SU-DHL-6 (cell line): ENCODE measurements around the gene CISTR.

ENCODE experiments used
- H2AFZ ChIP-seq: fragments of 200-600 bp; sonication (generic); 2 replicates; pipeline ENCODE4 v1.6.1; 2014; ENCODE audit warnings: low read depth, mild to moderate bottlenecking, moderate library complexity, mixed read lengths, antibody characterized with exemption, low read length; ENCODE audit not compliant: severe bottlenecking
- H3F3A ChIP-seq: fragments of 200-600 bp; shearing (Covaris generic); 2 replicates; pipeline ENCODE4 v1.6.0; 2016; ENCODE audit warnings: antibody characterized with exemption, mild to moderate bottlenecking; ENCODE audit not compliant: insufficient read depth
- H3K27ac ChIP-seq: fragments of 200-600 bp; sonication (generic); 2 replicates; pipeline ENCODE4 v1.5.1; 2016; ENCODE audit warnings: low read depth, mild to moderate bottlenecking, low read length, moderate library complexity, mixed read lengths
- H3K27me3 ChIP-seq: fragments of 200-600 bp; sonication (generic), shearing (Covaris generic); 2 replicates; pipeline ENCODE4 v1.6.0; 2014; ENCODE audit warnings: mild to moderate bottlenecking, low read length
- H3K36me3 ChIP-seq: fragments of 200-600 bp; sonication (generic); 2 replicates; pipeline ENCODE4 v1.6.1; 2014; ENCODE audit warnings: mild to moderate bottlenecking, low read length, mixed read lengths
- H3K4me2 ChIP-seq: fragments of 300-600, 200-600 bp; shearing (Covaris generic), sonication (generic); 2 replicates; pipeline ENCODE4 v1.6.0; 2014; ENCODE audit warnings: low read length, low read depth, mild to moderate bottlenecking; ENCODE audit not compliant: poor library complexity, severe bottlenecking
- H3K4me3 ChIP-seq: fragments of 200-600 bp; sonication (generic); 2 replicates; pipeline ENCODE4 v1.5.1; 2014; ENCODE audit warnings: antibody characterized with exemption, low read length, mild to moderate bottlenecking, mixed read lengths; ENCODE audit not compliant: insufficient read depth, poor library complexity, severe bottlenecking
- H3K79me2 ChIP-seq: fragments of 200-600 bp; sonication (generic); 2 replicates; pipeline ENCODE4 v1.6.1; 2014; ENCODE audit warnings: mild to moderate bottlenecking, low read length, moderate library complexity; ENCODE audit not compliant: insufficient read depth
- H3K9ac ChIP-seq: fragments of 200-600 bp; sonication (generic); 2 replicates; pipeline ENCODE4 v1.7.0; 2014; ENCODE audit warnings: mild to moderate bottlenecking, low read length
- H3K9me2 ChIP-seq: fragments of 200-600 bp; sonication (generic); replicated peaks from 2 replicates; pipeline ENCODE4 v1.6.1; 2014; ENCODE audit warnings: low read length; ENCODE audit not compliant: insufficient read depth
- H3K9me3 ChIP-seq: fragments of 200-600 bp; sonication (generic); 2 replicates; pipeline ENCODE4 v1.6.1; 2014; ENCODE audit warnings: low read length, mixed read lengths; ENCODE audit not compliant: insufficient read depth
- H4K20me1 ChIP-seq: fragments of 200-600 bp; sonication (generic); 2 replicates; pipeline ENCODE4 v1.6.1; 2014; ENCODE audit warnings: low read depth, mild to moderate bottlenecking, antibody characterized with exemption, low read length, moderate library complexity, mixed read lengths
- CTCF ChIP-seq: fragments of 200-600 bp; sonication (generic); IDR thresholded peaks from one replicate; pipeline ENCODE4 v1.5.1; 2017; ENCODE audit warnings: antibody characterized with exemption, mild to moderate bottlenecking, low read length, moderate library complexity; ENCODE audit not compliant: insufficient read depth, poor library complexity, severe bottlenecking
- EZH2phosphoT487 ChIP-seq: fragments of 200-600 bp; sonication (generic), shearing (Covaris generic); conservative IDR thresholded peaks from 2 replicates; pipeline ENCODE4 v1.6.1; 2018; ENCODE audit warnings: mild to moderate bottlenecking, antibody characterized with exemption, low read length, moderate library complexity, mixed read lengths

Gene CISTR

DNA sequence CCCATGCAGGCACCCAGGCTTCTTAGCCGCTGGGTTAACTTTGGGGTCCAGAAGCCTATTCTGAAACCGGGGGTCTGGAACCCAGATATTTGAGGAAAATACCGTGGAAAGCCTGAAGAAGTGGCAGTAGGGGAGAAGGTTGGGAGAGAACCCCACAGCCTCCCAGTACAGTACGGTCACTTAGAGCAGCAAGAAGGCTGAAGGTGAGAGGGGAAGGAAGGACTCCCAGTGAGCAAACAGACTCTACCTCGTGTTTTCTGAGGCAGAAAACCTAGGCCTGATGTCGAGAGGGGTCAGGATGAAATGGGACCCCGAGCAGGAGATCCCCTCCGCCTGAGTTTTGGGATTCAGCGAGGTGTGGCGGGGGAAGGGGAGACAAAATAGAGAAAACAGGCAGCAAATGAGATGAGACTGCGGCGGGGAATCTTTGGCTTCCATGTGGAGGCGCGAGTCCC lies 13.8 kb downstream of the CISTR start:
- Histone ChIP-seq H3K36me3 (no peaks in the 10 kb centered on the region), H3K27ac (no peak overlapping the region), H3K4me2 (no peak overlapping the region), H3K79me2 (no peaks in the 10 kb centered on the region), H3K9me2 (no peaks in the 10 kb centered on the region), H3K9me3 (no peaks in the 10 kb centered on the region), H4K20me1 (no peaks in the 10 kb centered on the region), H3K9ac (no peak overlapping the region), H2AFZ (no peak overlapping the region), H3F3A (no peaks in the 10 kb centered on the region), H3K4me3 (no peak overlapping the region), H3K27me3 (no peaks in the 10 kb centered on the region)
- no peak for TF ChIP-seq EZH2phosphoT487
- no peak for TF ChIP-seq CTCF

GRCh38 chr12:53737093-53737808 lies 14.5 kb downstream of the CISTR start:
- Histone ChIP-seq H3K9ac (no peak overlapping the region), H3K4me3 (no peak overlapping the region), H2AFZ (no peak overlapping the region), H3K27me3 (no peaks in the 10 kb centered on the region), H4K20me1 (no peaks in the 10 kb centered on the region), H3K27ac (no peak overlapping the region), H3K36me3 (no peaks in the 10 kb centered on the region), H3K9me3 (no peaks in the 10 kb centered on the region), H3K9me2 (no peaks in the 10 kb centered on the region), H3K79me2 (no peaks in the 10 kb centered on the region), H3F3A (no peaks in the 10 kb centered on the region), H3K4me2 (no peak overlapping the region)
- no peak for TF ChIP-seq CTCF

DNA sequence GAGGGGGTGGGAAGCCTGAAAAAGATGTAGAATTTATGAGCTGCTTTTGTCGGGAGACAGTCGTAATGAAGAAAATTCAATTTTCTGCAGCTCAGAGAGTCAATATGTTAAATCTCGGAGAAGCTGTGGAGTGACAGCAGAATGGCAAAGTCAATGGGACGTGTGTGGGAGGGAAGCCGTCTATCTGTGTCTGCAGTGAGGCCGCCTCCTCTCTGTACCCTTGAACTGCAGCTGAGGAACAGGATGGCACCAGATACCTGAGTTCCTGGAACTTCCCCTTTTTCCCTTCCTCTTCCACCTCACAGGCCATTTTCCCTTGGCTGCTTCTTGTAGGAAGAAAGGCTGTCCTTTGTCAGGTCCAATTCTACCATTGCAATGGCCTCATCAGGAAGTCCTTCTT lies 15.2 kb downstream of the CISTR start:
- H3K9me2 ChIP-seq = no peaks in the 10 kb centered on the region
- H2AFZ ChIP-seq = no peak overlapping the region
- H4K20me1 ChIP-seq = no peaks in the 10 kb centered on the region
- H3K9ac ChIP-seq = no peak overlapping the region
- H3K4me3 ChIP-seq = no peak overlapping the region
- H3K79me2 ChIP-seq = no peaks in the 10 kb centered on the region
- TF ChIP-seq EZH2phosphoT487 (no peak), CTCF (no peak)
- H3K4me2 ChIP-seq = no peak overlapping the region
- H3K36me3 ChIP-seq = no peaks in the 10 kb centered on the region
- H3K27me3 ChIP-seq = no peaks in the 10 kb centered on the region
- no peaks in the 10 kb centered on the region for H3F3A ChIP-seq
- H3K9me3 ChIP-seq = no peaks in the 10 kb centered on the region
- no peak overlapping the region for H3K27ac ChIP-seq

DNA sequence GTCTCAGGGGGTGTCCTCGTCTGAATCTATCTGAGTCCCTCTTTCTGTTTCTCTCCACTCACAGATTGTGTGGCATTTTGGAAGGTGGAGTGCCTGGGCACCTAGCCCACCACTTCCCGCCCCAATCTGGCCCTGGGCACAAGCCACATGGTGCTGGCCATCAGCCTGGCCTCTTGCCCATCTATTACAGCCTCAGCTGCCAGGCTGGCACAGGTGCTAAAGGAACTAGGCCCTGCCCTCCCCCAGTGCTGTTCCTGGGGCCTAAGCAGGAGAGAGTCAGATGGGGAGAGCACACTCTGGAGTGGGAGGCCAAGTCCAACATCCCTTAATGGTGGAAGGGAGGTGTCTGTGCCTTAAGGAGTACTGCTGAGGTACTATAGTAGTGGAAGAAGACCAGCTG lies 16.2 kb downstream of the CISTR start:
- Histone ChIP-seq H3K27ac (no peak overlapping the region), H3K9me3 (no peaks in the 10 kb centered on the region), H2AFZ (no peak overlapping the region), H3K4me2 (no peak overlapping the region), H3K9ac (no peak overlapping the region), H3K27me3 (no peaks in the 10 kb centered on the region), H3F3A (no peaks in the 10 kb centered on the region), H3K9me2 (no peaks in the 10 kb centered on the region), H3K4me3 (no peak overlapping the region), H3K36me3 (no peaks in the 10 kb centered on the region), H4K20me1 (no peaks in the 10 kb centered on the region), H3K79me2 (no peaks in the 10 kb centered on the region)
- TF ChIP-seq EZH2phosphoT487 = no peak
- TF ChIP-seq CTCF = no peak
